CD4-positive, alpha-beta T cell treated with Interferon alpha-2 for 1 hour (primary cell): ENCODE measurements around the gene PRDM13.
"Not testable (repeated sequence)": the region's sequence is repeated elsewhere in the genome, so short reads cannot be mapped to it uniquely, and the experiment has no call there.

Experiments used
- DNase-seq, 2 donors: peaks; one replicate each; pipeline ENCODE4 v3.0.0-alpha.2; 2020 to 2022

Gene PRDM13

GRCh38 chr6:99604166-99605073, 2.2 kb upstream of the PRDM13 start:
- no peak for DNase-seq

- no peak for DNase-seq
These were observed 1.4 kb upstream of the PRDM13 start for GRCh38 chr6:99605074-99605734.

GRCh38 chr6:99605911-99606655, 550 bp upstream of the PRDM13 start:
- DNase-seq = no peak

GRCh38 chr6:99607416-99608036, 893 bp downstream of the PRDM13 start:
- no peak for DNase-seq

- DNase-seq = no peak
These were observed 1.6 kb downstream of the PRDM13 start for GRCh38 chr6:99608059-99608885.

GRCh38 chr6:99608886-99609482, 2.4 kb downstream of the PRDM13 start:
- DNase-seq = no peak

GRCh38 chr6:99609905-99610489, 3.4 kb downstream of the PRDM13 start:
- DNase-seq = no peak

GRCh38 chr6:99611148-99611547, 4.5 kb downstream of the PRDM13 start:
- DNase-seq = no peak

GRCh38 chr6:99612551-99613408, 6.1 kb downstream of the PRDM13 start:
- DNase-seq = no peak

GRCh38 chr6:99613409-99613704, 6.7 kb downstream of the PRDM13 start:
- peak in 1 of 2 donors; percentile 44 for DNase-seq

- DNase-seq = peak in 1 of 2 donors; percentile 29
These were observed 7.2 kb downstream of the PRDM13 start for GRCh38 chr6:99613705-99614429.

- DNase-seq = peak in 1 of 2 donors; percentile 29
These were observed 8.0 kb downstream of the PRDM13 start for GRCh38 chr6:99614430-99615186.

- no peak for DNase-seq
These were observed 10.5 kb downstream of the PRDM13 start for GRCh38 chr6:99617131-99617530.

- no peak for DNase-seq
These were observed 12.2 kb downstream of the PRDM13 start for GRCh38 chr6:99618649-99619408.

GRCh38 chr6:99619409-99619762, 12.8 kb downstream of the PRDM13 start:
- DNase-seq = no peak

- not testable (repeated sequence) for DNase-seq
These were observed 15.4 kb downstream of the PRDM13 start for GRCh38 chr6:99622044-99622443.

GRCh38 chr6:99629293-99629692, 22.7 kb downstream of the PRDM13 start:
- no peak for DNase-seq

- no peak for DNase-seq
These were observed 31.0 kb downstream of the PRDM13 start for GRCh38 chr6:99637629-99638028.
